ENCODE data around the gene THSD4. TPM values are rescaled to one million over a fixed set of nuclear protein-coding genes. Genes with fewer than 3 reads are reported as not detected.
"Not testable (repeated sequence)": the region's sequence is repeated elsewhere in the genome, so short reads cannot be mapped to it uniquely, and the experiment has no call there.

The THSD4 gene
- total RNA-seq, 2 donors from 2014 or later, result not detected

GRCh38 chr15:71391421-71392088 is 276.3 kb downstream of the THSD4 start:
- H3K27ac Mint-ChIP-seq, result no peak overlapping the region
- peaks cover 0 to 6% of the 10 kb centered on the region in 2 donors for H3K4me1 Mint-ChIP-seq (ENCODE audit: low read depth in 2 of 2)
- peaks cover 25 to 49% of the 10 kb centered on the region in 2 donors for H3K27me3 Mint-ChIP-seq
- no peak for ATAC-seq
- DNase-seq (ENCODE audit: low spot score), result no peak
- no peaks in the 10 kb centered on the region for H3K36me3 Mint-ChIP-seq
- no peak overlapping the region for H3K4me3 Mint-ChIP-seq
- no peaks in the 10 kb centered on the region for H3K9me3 Mint-ChIP-seq

GRCh38 chr15:71392861-71393283 is 277.6 kb downstream of the THSD4 start:
- peaks cover 0 to 5% of the 10 kb centered on the region in 2 donors for H3K4me1 Mint-ChIP-seq (ENCODE audit: low read depth in 2 of 2)
- no peak overlapping the region for H3K4me3 Mint-ChIP-seq
- DNase-seq (ENCODE audit: low spot score) (no peak), ATAC-seq (no peak)
- H3K36me3 Mint-ChIP-seq, result no peaks in the 10 kb centered on the region
- no peaks in the 10 kb centered on the region for H3K9me3 Mint-ChIP-seq
- H3K27ac Mint-ChIP-seq, result no peak overlapping the region
- H3K27me3 Mint-ChIP-seq, result peaks cover 26 to 46% of the 10 kb centered on the region in 2 donors

GRCh38 chr15:71393383-71393782 is 278.1 kb downstream of the THSD4 start:
- no peak overlapping the region for H3K4me3 Mint-ChIP-seq
- no peak for ATAC-seq
- H3K36me3 Mint-ChIP-seq, result no peaks in the 10 kb centered on the region
- no peak overlapping the region for H3K27ac Mint-ChIP-seq
- peaks cover 28 to 46% of the 10 kb centered on the region in 2 donors for H3K27me3 Mint-ChIP-seq
- no peaks in the 10 kb centered on the region for H3K9me3 Mint-ChIP-seq
- no peak for DNase-seq (ENCODE audit: low spot score)
- H3K4me1 Mint-ChIP-seq (ENCODE audit: low read depth in 2 of 2), result no peaks in the 10 kb centered on the region

- Mint-ChIP-seq H3K4me3 (no peak overlapping the region), H3K27ac (no peak overlapping the region), H3K27me3 (peaks cover 20 to 33% of the 10 kb centered on the region in 2 donors), H3K9me3 (no peaks in the 10 kb centered on the region), H3K4me1 (ENCODE audit: low read depth in 2 of 2) (no peaks in the 10 kb centered on the region), H3K36me3 (no peaks in the 10 kb centered on the region)
- ATAC-seq (no peak), DNase-seq (ENCODE audit: low spot score) (no peak)
Observed at GRCh38 chr15:71396536-71397125, 281.4 kb downstream of the THSD4 start.

GRCh38 chr15:71397377-71397776 is 282.1 kb downstream of the THSD4 start:
- Mint-ChIP-seq H3K4me1 (ENCODE audit: low read depth in 2 of 2) (no peaks in the 10 kb centered on the region), H3K36me3 (no peaks in the 10 kb centered on the region), H3K27ac (no peak overlapping the region), H3K4me3 (no peak overlapping the region), H3K9me3 (no peaks in the 10 kb centered on the region), H3K27me3 (peaks cover 20 to 29% of the 10 kb centered on the region in 2 donors)
- ATAC-seq (no peak), DNase-seq (ENCODE audit: low spot score) (no peak)

- Mint-ChIP-seq H3K9me3 (no peaks in the 10 kb centered on the region), H3K27me3 (peaks cover 11 to 18% of the 10 kb centered on the region in 2 donors), H3K4me1 (ENCODE audit: low read depth in 2 of 2) (no peaks in the 10 kb centered on the region), H3K36me3 (no peaks in the 10 kb centered on the region), H3K27ac (no peak overlapping the region), H3K4me3 (no peak overlapping the region)
- ATAC-seq, result no peak
- DNase-seq (ENCODE audit: low spot score), result no peak
Observed at GRCh38 chr15:71400294-71400693, 285.0 kb downstream of the THSD4 start.

- peaks cover 14 to 25% of the 10 kb centered on the region in 2 donors for H3K27me3 Mint-ChIP-seq
- H3K27ac Mint-ChIP-seq; H3K4me3 Mint-ChIP-seq; H3K4me1 Mint-ChIP-seq (ENCODE audit: low read depth in 2 of 2); H3K9me3 Mint-ChIP-seq; ATAC-seq; H3K36me3 Mint-ChIP-seq; DNase-seq (ENCODE audit: low spot score): not testable (repeated sequence)
Observed at GRCh38 chr15:71401728-71402127, 286.5 kb downstream of the THSD4 start.

- Mint-ChIP-seq H3K27me3 (peaks cover 13 to 31% of the 10 kb centered on the region in 2 donors), H3K9me3 (no peaks in the 10 kb centered on the region), H3K4me1 (ENCODE audit: low read depth in 2 of 2) (no peaks in the 10 kb centered on the region), H3K36me3 (no peaks in the 10 kb centered on the region), H3K27ac (no peak overlapping the region), H3K4me3 (no peak overlapping the region)
- ATAC-seq (no peak), DNase-seq (ENCODE audit: low spot score) (no peak)
Observed at GRCh38 chr15:71409541-71409940, 294.3 kb downstream of the THSD4 start.

- Mint-ChIP-seq H3K9me3 (no peaks in the 10 kb centered on the region), H3K27me3 (peaks cover 13 to 32% of the 10 kb centered on the region in 2 donors), H3K4me3 (no peak overlapping the region), H3K4me1 (ENCODE audit: low read depth in 2 of 2) (no peaks in the 10 kb centered on the region), H3K27ac (no peak overlapping the region), H3K36me3 (no peaks in the 10 kb centered on the region)
- ATAC-seq, result no peak
- DNase-seq (ENCODE audit: low spot score), result no peak
Observed at GRCh38 chr15:71410347-71410746, 295.1 kb downstream of the THSD4 start.

GRCh38 chr15:71411538-71412482 is 296.5 kb downstream of the THSD4 start:
- Mint-ChIP-seq H3K27ac (no peak overlapping the region), H3K4me3 (no peak overlapping the region), H3K36me3 (no peaks in the 10 kb centered on the region), H3K27me3 (peaks cover 10 to 33% of the 10 kb centered on the region in 2 donors), H3K4me1 (ENCODE audit: low read depth in 2 of 2) (no peaks in the 10 kb centered on the region), H3K9me3 (no peaks in the 10 kb centered on the region)
- no peak for DNase-seq (ENCODE audit: low spot score)
- ATAC-seq, result no peak

GRCh38 chr15:71413419-71413818 is 298.1 kb downstream of the THSD4 start:
- peaks cover 14 to 46% of the 10 kb centered on the region in 2 donors for H3K27me3 Mint-ChIP-seq
- no peaks in the 10 kb centered on the region for H3K9me3 Mint-ChIP-seq
- H3K36me3 Mint-ChIP-seq, result no peaks in the 10 kb centered on the region
- H3K4me1 Mint-ChIP-seq (ENCODE audit: low read depth in 2 of 2), result no peaks in the 10 kb centered on the region
- no peak for DNase-seq (ENCODE audit: low spot score)
- no peak overlapping the region for H3K27ac Mint-ChIP-seq
- no peak for ATAC-seq
- no peak overlapping the region for H3K4me3 Mint-ChIP-seq

GRCh38 chr15:71414853-71415252 is 299.6 kb downstream of the THSD4 start:
- no peak for DNase-seq (ENCODE audit: low spot score)
- Mint-ChIP-seq H3K27me3 (peaks cover 15 to 53% of the 10 kb centered on the region in 2 donors), H3K4me3 (no peak overlapping the region), H3K27ac (no peak overlapping the region), H3K9me3 (no peaks in the 10 kb centered on the region), H3K36me3 (no peaks in the 10 kb centered on the region), H3K4me1 (ENCODE audit: low read depth in 2 of 2) (no peaks in the 10 kb centered on the region)
- ATAC-seq, result no peak

GRCh38 chr15:71422530-71423259 is 307.4 kb downstream of the THSD4 start:
- Mint-ChIP-seq H3K4me1 (ENCODE audit: low read depth in 2 of 2) (no peaks in the 10 kb centered on the region), H3K4me3 (no peak overlapping the region), H3K9me3 (peaks cover 4% of the 10 kb centered on the region), H3K27me3 (peaks cover 22 to 37% of the 10 kb centered on the region in 2 donors), H3K27ac (no peak overlapping the region), H3K36me3 (no peaks in the 10 kb centered on the region)
- no peak for ATAC-seq
- no peak for DNase-seq (ENCODE audit: low spot score)

All from natural killer cell treated with Interleukin-12 subunit alpha and Interleukin-12 subunit beta and Interleukin-15 and Interleukin-18, amount 100 ng/mL, for 72 hours (primary cell).